GM12878 (cell line): Measurements from ENCODE around the gene CDH20. TPM values are rescaled to one million over a fixed set of nuclear protein-coding genes. Genes with fewer than 3 reads are reported as not detected.

ENCODE experiments used
- ATAC-seq: fragments of 200-7000 bp; cut with Tn5 transposase; 3 replicates; pipeline ENCODE4 v1.9.1; 2020; ENCODE audit warnings: mild to moderate bottlenecking, moderate library complexity
- BruUV-seq: library from RNA; stranded (reverse); fragments of 400-500 nt; replicated peaks from 2 replicates; lab custom pipeline; 2021; lab: Mats Ljungman, UMichigan
- CTCF ChIA-PET: fragments of 300-600 bp; sonication (Branson Sonifier 250); formaldehyde crosslinking; extraction: SDS; loops from one replicate; lab custom pipeline; 2021; ENCODE audit warnings: inconsistent platforms; lab: Yijun Ruan, JAX
- POLR2A ChIA-PET: fragments of 350-600 bp; formaldehyde crosslinking; extraction: SDS; loops from one replicate; lab custom pipeline; 2021; ENCODE audit warnings: inconsistent platforms; lab: Charles Lee
- RAD21 ChIA-PET: fragments of 300-600 bp; sonication (Branson Sonifier 250); formaldehyde crosslinking; loops from one replicate; lab custom pipeline; 2023; ENCODE audit warnings: antibody characterized with exemption; ENCODE audit not compliant: unreplicated experiment; lab: Charles Lee
- SMC1A ChIA-PET: fragments of 300-600 bp; sonication (Branson Sonifier 250); formaldehyde crosslinking; loops from one replicate; lab custom pipeline; 2023; ENCODE audit not compliant: unreplicated experiment, uncharacterized antibody; lab: Charles Lee
- DNase-seq: peaks from one replicate; pipeline ENCODE4 v3.0.0-alpha.2; 2011; ENCODE audit warnings: low read depth, low spot score
- FAIRE-seq: peaks from 3 replicates; lab custom pipeline; 2011; peaks lifted over from hg19 to GRCh38; lab: Jason Lieb, UNC
- H2AFZ ChIP-seq: 2 replicates; pipeline ENCODE4 v1.6.0; 2011; ENCODE audit warnings: low read depth, low read length, control low read depth; ENCODE audit not compliant: control insufficient read depth
- H3K27ac ChIP-seq: 2 replicates; pipeline ENCODE4 v1.5.1; 2011; ENCODE audit warnings: control low read depth; ENCODE audit not compliant: control insufficient read depth, insufficient read depth
- H3K27me3 ChIP-seq, 2 experiments: replicated peaks in 1 of 2; 2 replicates each; pipeline versions ENCODE4 v1.6.0 to v1.6.1; 2011; ENCODE audit warnings: low read length in 1 of 2; ENCODE audit not compliant: control insufficient read depth in 2 of 2, insufficient read depth in 2 of 2
- H3K36me3 ChIP-seq, 2 experiments: 2 replicates each; pipeline ENCODE4 v1.5.1; 2011; ENCODE audit warnings: low read length in 1 of 2; ENCODE audit not compliant: control insufficient read depth in 2 of 2, insufficient read depth in 2 of 2
- H3K4me1 ChIP-seq: 2 replicates; pipeline ENCODE4 v1.6.1; 2011; ENCODE audit warnings: mild to moderate bottlenecking, low read length, moderate library complexity, mixed read lengths; ENCODE audit not compliant: control insufficient read depth, insufficient read depth
- H3K4me2 ChIP-seq: 2 replicates; pipeline ENCODE4 v1.6.0; 2011; ENCODE audit warnings: control low read depth; ENCODE audit not compliant: control insufficient read depth, insufficient read depth
- H3K4me3 ChIP-seq: fragments of 200-600 bp; sonication (generic); 2 replicates; pipeline ENCODE4 v1.5.1; 2016
- H3K79me2 ChIP-seq: 2 replicates; pipeline ENCODE4 v1.6.0; 2011; ENCODE audit warnings: low read length; ENCODE audit not compliant: control insufficient read depth, insufficient read depth
- H3K9ac ChIP-seq: 2 replicates; pipeline ENCODE4 v1.8.0; 2011; ENCODE audit warnings: low read length, control low read depth, mixed read lengths; ENCODE audit not compliant: control insufficient read depth, insufficient read depth
- H3K9me3 ChIP-seq: replicated peaks from 3 replicates; pipeline ENCODE4 v1.5.1; 2011; ENCODE audit warnings: mild to moderate bottlenecking, low read length; ENCODE audit not compliant: control insufficient read depth, insufficient read depth
- H4K20me1 ChIP-seq: 2 replicates; pipeline ENCODE4 v1.6.0; 2011; ENCODE audit not compliant: control insufficient read depth, insufficient read depth
- GABPA ChIP-seq: IDR thresholded peaks from 2 replicates; pipeline ENCODE4 v1.6.1; 2014; ENCODE audit warnings: antibody characterized with exemption, low read depth, mild to moderate bottlenecking, inconsistent platforms
- GATAD2B ChIP-seq: fragments of 450-650 bp; conservative IDR thresholded peaks from 2 replicates; pipeline ENCODE4 v1.6.1; 2017; ENCODE audit warnings: low read depth, mild to moderate bottlenecking, moderate library complexity
- IKZF2 ChIP-seq, 2 experiments: fragments of 450-650 bp; IDR thresholded peaks; 2 replicates each; pipeline ENCODE4 v1.6.1; 2017; ENCODE audit warnings: mild to moderate bottlenecking in 2 of 2, moderate library complexity in 2 of 2
- LARP7 ChIP-seq: fragments of 450-650 bp; IDR thresholded peaks from 2 replicates; pipeline ENCODE4 v1.6.1; 2017; ENCODE audit warnings: mild to moderate bottlenecking
- NBN ChIP-seq: fragments of 450-650 bp; IDR thresholded peaks from 2 replicates; pipeline ENCODE4 v1.6.1; 2016
- SMAD1 ChIP-seq: fragments of 450-650 bp; IDR thresholded peaks from 2 replicates; pipeline ENCODE4 v1.6.1; 2018; ENCODE audit warnings: mild to moderate bottlenecking, low read depth; ENCODE audit not compliant: partially characterized antibody
- SMARCA5 ChIP-seq: fragments of 450-650 bp; IDR thresholded peaks from 2 replicates; pipeline ENCODE4 v1.6.1; 2017; ENCODE audit warnings: mild to moderate bottlenecking
- SP1 ChIP-seq: IDR thresholded peaks from one replicate; pipeline ENCODE4 v1.6.1; 2011; ENCODE audit warnings: low read depth, low read length
- SUZ12 ChIP-seq: fragments of 200-600 bp; sonication (generic); IDR thresholded peaks from one replicate; pipeline ENCODE4 v1.6.1; 2018; ENCODE audit warnings: antibody characterized with exemption, mild to moderate bottlenecking; ENCODE audit not compliant: unreplicated experiment
- WGBS: methylation state at CpG from one replicate; pipeline ENCODE4 v1.1.6; 2016; ENCODE audit warnings: low lambda C conversion rate; ENCODE audit not compliant: insufficient replicate concordance, insufficient coverage; ENCODE audit errors: missing lambda C conversion rate; 5-methylcytosine and 5-hydroxymethylcytosine counted together
- in situ Hi-C: fragments of 300-500 bp; cut with MboI; formaldehyde crosslinking; loops from 9 replicates; pipeline ENCODE4 v1.14.3; 2018; ENCODE audit warnings: mixed read lengths
- intact Hi-C: fragments of 100-400 bp; cut with micrococcal nuclease; formaldehyde crosslinking; loops from one replicate; pipeline ENCODE4 v1.14.2; 2022; ENCODE audit not compliant: unreplicated experiment
- polyA plus RNA-seq, 11 experiments: library from polyadenylated mRNA; depleted of rRNA in 4 of 11; unstranded in 6 of 11; stranded (reverse) in 5 of 11; fragments of >200 nt; fragmentation: Nextera tagmentation in 4 of 11; fragmentation: Illumina TruSeq in 1 of 11; extraction: Ambion mirVana in 4 of 11; extraction: Trizol in 1 of 11; gene quantifications; 1 replicate in 1 of 11; 2 replicates in 10 of 11; pipeline versions ENCODE4 v1.2.1 to v1.2.3, GENCODE V29; 2011 to 2016; ENCODE audit warnings: inconsistent platforms in 2 of 11, missing spikeins in 2 of 11, low read depth in 1 of 11
- total RNA-seq, 4 experiments: library from RNA; depleted of rRNA in 3 of 4; stranded (reverse); fragments of >200 nt in 3 of 4; fragmentation: Illumina TruSeq in 1 of 4; extraction: Trizol in 1 of 4; gene quantifications; 2 replicates each; pipeline versions ENCODE4 v1.2.1 to v1.2.3, GENCODE V29; 2013 to 2021
- TF ChIP-seq, protein P1 (sequence below): IDR thresholded peaks from 2 replicates; pipeline ENCODE4 v1.6.1; 2012; ENCODE audit warnings: low read length, inconsistent platforms
- TF ChIP-seq, protein P2 (sequence below): fragments of 450-650 bp; formaldehyde crosslinking; IDR thresholded peaks from 2 replicates; pipeline ENCODE4 v1.4.0; 2020; ENCODE audit warnings: mild to moderate bottlenecking, moderate library complexity
- TF ChIP-seq, protein P3 (sequence below): IDR thresholded peaks from 2 replicates; pipeline ENCODE4 v1.6.1; 2012; ENCODE audit warnings: low read depth, low read length, improper control_type of control experiment

The CDH20 gene
- total and polyA plus RNA-seq, 10 of the 15 experiments (the other 5 are each of a cell fraction or from before 2014, with no cell fraction given) = not detected

DNA sequence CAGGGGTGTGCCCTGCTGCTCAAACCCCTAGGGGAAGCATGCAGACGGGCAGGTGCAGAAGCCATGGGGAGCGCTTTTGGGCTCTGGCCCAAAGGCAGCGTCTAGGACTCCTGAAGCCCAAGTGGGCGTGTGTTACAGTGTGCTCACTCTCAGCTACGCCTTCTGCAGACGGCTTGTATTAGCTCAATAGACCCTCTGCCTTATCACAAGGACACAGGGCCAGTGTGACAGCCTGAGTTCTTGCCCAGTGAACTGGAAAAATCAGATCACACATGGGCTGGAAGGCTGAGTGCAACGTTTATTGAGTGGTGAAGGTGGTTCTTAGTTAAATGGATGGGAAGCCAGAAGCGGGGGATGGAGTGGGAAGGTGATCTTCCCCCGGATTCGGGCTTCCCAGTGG is 210.9 kb downstream of the CDH20 start:
- POLR2A ChIA-PET = no interaction called here
- 26% methylated on average over 10 of the region's 10 CpGs for WGBS
- SMC1A ChIA-PET = no interaction called here

More for the DNA sequence above, 210.9 kb downstream of the CDH20 start:
- ChIA-PET RAD21 (no interaction called here), CTCF (no interaction called here)
- H3K4me1 ChIP-seq = no peaks in the 10 kb centered on the region
- H2AFZ ChIP-seq = no peak overlapping the region
- peaks cover 0 to 1% of the 10 kb centered on the region in 2 experiments; a peak in 2 of 4 replicates for H3K27me3 ChIP-seq
- H3K79me2 ChIP-seq = no peaks in the 10 kb centered on the region
- no peak overlapping the region for H3K4me2 ChIP-seq
- no peaks in the 10 kb centered on the region for H3K36me3 ChIP-seq
- no peak for FAIRE-seq
- in situ Hi-C loops = no loop called here
- intact Hi-C loops = no loop called here
- no peak for ATAC-seq
- TF ChIP-seq SUZ12 (no peak), LARP7 (no peak), GATAD2B (no peak), IKZF2 (IDR thresholded peaks at IDR 0.05) (no peak), SP1 (no peak), GABPA (no peak), SMAD1 (no peak), SMARCA5 (no peak), NBN (no peak)
- TF ChIP-seq, protein P1, sequence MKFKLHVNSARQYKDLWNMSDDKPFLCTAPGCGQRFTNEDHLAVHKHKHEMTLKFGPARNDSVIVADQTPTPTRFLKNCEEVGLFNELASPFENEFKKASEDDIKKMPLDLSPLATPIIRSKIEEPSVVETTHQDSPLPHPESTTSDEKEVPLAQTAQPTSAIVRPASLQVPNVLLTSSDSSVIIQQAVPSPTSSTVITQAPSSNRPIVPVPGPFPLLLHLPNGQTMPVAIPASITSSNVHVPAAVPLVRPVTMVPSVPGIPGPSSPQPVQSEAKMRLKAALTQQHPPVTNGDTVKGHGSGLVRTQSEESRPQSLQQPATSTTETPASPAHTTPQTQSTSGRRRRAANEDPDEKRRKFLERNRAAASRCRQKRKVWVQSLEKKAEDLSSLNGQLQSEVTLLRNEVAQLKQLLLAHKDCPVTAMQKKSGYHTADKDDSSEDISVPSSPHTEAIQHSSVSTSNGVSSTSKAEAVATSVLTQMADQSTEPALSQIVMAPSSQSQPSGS = no peak
- TF ChIP-seq, protein P2, sequence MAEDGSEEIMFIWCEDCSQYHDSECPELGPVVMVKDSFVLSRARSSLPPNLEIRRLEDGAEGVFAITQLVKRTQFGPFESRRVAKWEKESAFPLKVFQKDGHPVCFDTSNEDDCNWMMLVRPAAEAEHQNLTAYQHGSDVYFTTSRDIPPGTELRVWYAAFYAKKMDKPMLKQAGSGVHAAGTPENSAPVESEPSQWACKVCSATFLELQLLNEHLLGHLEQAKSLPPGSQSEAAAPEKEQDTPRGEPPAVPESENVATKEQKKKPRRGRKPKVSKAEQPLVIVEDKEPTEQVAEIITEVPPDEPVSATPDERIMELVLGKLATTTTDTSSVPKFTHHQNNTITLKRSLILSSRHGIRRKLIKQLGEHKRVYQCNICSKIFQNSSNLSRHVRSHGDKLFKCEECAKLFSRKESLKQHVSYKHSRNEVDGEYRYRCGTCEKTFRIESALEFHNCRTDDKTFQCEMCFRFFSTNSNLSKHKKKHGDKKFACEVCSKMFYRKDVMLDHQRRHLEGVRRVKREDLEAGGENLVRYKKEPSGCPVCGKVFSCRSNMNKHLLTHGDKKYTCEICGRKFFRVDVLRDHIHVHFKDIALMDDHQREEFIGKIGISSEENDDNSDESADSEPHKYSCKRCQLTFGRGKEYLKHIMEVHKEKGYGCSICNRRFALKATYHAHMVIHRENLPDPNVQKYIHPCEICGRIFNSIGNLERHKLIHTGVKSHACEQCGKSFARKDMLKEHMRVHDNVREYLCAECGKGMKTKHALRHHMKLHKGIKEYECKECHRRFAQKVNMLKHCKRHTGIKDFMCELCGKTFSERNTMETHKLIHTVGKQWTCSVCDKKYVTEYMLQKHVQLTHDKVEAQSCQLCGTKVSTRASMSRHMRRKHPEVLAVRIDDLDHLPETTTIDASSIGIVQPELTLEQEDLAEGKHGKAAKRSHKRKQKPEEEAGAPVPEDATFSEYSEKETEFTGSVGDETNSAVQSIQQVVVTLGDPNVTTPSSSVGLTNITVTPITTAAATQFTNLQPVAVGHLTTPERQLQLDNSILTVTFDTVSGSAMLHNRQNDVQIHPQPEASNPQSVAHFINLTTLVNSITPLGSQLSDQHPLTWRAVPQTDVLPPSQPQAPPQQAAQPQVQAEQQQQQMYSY = no peak
- TF ChIP-seq, protein P3, sequence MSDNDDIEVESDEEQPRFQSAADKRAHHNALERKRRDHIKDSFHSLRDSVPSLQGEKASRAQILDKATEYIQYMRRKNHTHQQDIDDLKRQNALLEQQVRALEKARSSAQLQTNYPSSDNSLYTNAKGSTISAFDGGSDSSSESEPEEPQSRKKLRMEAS = no peak
- H3K9me3 ChIP-seq = no peaks in the 10 kb centered on the region
- no peak for DNase-seq
- H3K27ac ChIP-seq = no peak overlapping the region
- no peak overlapping the region for H3K4me3 ChIP-seq
- no peaks in the 10 kb centered on the region for H4K20me1 ChIP-seq
- no TSS peak for BruUV-seq
- H3K9ac ChIP-seq = no peak overlapping the region
